Smooth muscle cell (in vitro differentiated cells): ENCODE data around the gene SLC35D3. TPM values are rescaled to one million over a fixed set of nuclear protein-coding genes. Genes with fewer than 3 reads are reported as not detected.

Source experiments
- DNase-seq: peaks from one replicate; lab custom pipeline; 2025; ENCODE audit not compliant: unreplicated experiment; lab: John Stamatoyannopoulos, UW
- H2AFZ ChIP-seq: fragments of 200-600 bp; sonication (generic); 2 replicates; pipeline ENCODE4 v1.6.0; 2016; ENCODE audit warnings: antibody characterized with exemption, low read depth, mild to moderate bottlenecking
- H3F3A ChIP-seq: fragments of 200-600 bp; sonication (generic); 2 replicates; pipeline ENCODE4 v1.6.0; 2017; ENCODE audit warnings: antibody characterized with exemption, low read depth
- H3K27ac ChIP-seq: fragments of 200-600 bp; sonication (generic); 2 replicates; pipeline ENCODE4 v1.5.1; 2016; ENCODE audit warnings: low read depth, mild to moderate bottlenecking
- H3K27me3 ChIP-seq: fragments of 200-600 bp; sonication (generic); 2 replicates; pipeline ENCODE4 v1.6.1; 2016; ENCODE audit warnings: low read depth, mild to moderate bottlenecking
- H3K36me3 ChIP-seq: fragments of 200-600 bp; sonication (generic); 2 replicates; pipeline ENCODE4 v1.5.1; 2016; ENCODE audit warnings: low read depth
- H3K4me1 ChIP-seq: fragments of 200-600 bp; sonication (generic); 2 replicates; pipeline ENCODE4 v1.5.1; 2016; ENCODE audit warnings: low read depth
- H3K4me2 ChIP-seq: fragments of 200-600 bp; sonication (generic); 2 replicates; pipeline ENCODE4 v1.6.0; 2016; ENCODE audit warnings: mild to moderate bottlenecking
- H3K4me3 ChIP-seq: fragments of 200-600 bp; sonication (generic); 2 replicates; pipeline ENCODE4 v1.5.1; 2016; ENCODE audit warnings: mild to moderate bottlenecking
- H3K79me2 ChIP-seq: fragments of 200-600 bp; sonication (generic); 2 replicates; pipeline ENCODE4 v1.6.0; 2016; ENCODE audit warnings: low read depth, mild to moderate bottlenecking
- H3K9ac ChIP-seq: fragments of 200-600 bp; sonication (generic); 2 replicates; pipeline ENCODE4 v1.6.0; 2016; ENCODE audit warnings: low read depth
- H3K9me3 ChIP-seq: fragments of 200-600 bp; sonication (generic); replicated peaks from 2 replicates; pipeline ENCODE4 v1.5.1; 2016; ENCODE audit warnings: low read depth
- H4K20me1 ChIP-seq: fragments of 200-600 bp; sonication (generic); 2 replicates; pipeline ENCODE4 v1.6.0; 2016; ENCODE audit warnings: low read depth
- WGBS: methylation state at CpG from one replicate; pipeline ENCODE4 v1.1.7; 2016; ENCODE audit warnings: low lambda C conversion rate; 5-methylcytosine and 5-hydroxymethylcytosine counted together
- polyA plus RNA-seq: library from polyadenylated mRNA; unstranded; fragments of >200 nt; fragmentation: Nextera tagmentation; extraction: Ambion mirVana; gene quantifications from 2 replicates; pipeline ENCODE4 v1.2.1, GENCODE V29; 2016
- total RNA-seq: library from RNA; depleted of rRNA; stranded (reverse); fragments of >200 nt; gene quantifications from 2 replicates; pipeline ENCODE4 v1.2.3, GENCODE V29; 2014
- TF ChIP-seq, protein P1 (sequence below): fragments of 200-600 bp; sonication (generic); IDR thresholded peaks from 2 replicates; pipeline ENCODE4 v1.5.1; 2017; ENCODE audit warnings: borderline replicate concordance, mild to moderate bottlenecking, antibody characterized with exemption; ENCODE audit not compliant: insufficient read depth, poor library complexity, severe bottlenecking

The SLC35D3 gene
- total and polyA plus RNA-seq, 2 experiments from 2014 or later: not detected

- Histone ChIP-seq H3F3A (no peaks in the 10 kb centered on the region), H3K9ac (no peak overlapping the region), H2AFZ (no peak overlapping the region), H3K4me3 (no peak overlapping the region), H3K27me3 (peaks cover 36% of the 10 kb centered on the region), H3K9me3 (no peaks in the 10 kb centered on the region), H4K20me1 (no peaks in the 10 kb centered on the region), H3K36me3 (no peaks in the 10 kb centered on the region), H3K4me1 (peaks cover 15% of the 10 kb centered on the region), H3K4me2 (no peak overlapping the region), H3K27ac (no peak overlapping the region), H3K79me2 (no peaks in the 10 kb centered on the region)
- 86% methylated on average over 3 of the region's 3 CpGs for WGBS
- DNase-seq: no peak
- TF ChIP-seq, protein P1, sequence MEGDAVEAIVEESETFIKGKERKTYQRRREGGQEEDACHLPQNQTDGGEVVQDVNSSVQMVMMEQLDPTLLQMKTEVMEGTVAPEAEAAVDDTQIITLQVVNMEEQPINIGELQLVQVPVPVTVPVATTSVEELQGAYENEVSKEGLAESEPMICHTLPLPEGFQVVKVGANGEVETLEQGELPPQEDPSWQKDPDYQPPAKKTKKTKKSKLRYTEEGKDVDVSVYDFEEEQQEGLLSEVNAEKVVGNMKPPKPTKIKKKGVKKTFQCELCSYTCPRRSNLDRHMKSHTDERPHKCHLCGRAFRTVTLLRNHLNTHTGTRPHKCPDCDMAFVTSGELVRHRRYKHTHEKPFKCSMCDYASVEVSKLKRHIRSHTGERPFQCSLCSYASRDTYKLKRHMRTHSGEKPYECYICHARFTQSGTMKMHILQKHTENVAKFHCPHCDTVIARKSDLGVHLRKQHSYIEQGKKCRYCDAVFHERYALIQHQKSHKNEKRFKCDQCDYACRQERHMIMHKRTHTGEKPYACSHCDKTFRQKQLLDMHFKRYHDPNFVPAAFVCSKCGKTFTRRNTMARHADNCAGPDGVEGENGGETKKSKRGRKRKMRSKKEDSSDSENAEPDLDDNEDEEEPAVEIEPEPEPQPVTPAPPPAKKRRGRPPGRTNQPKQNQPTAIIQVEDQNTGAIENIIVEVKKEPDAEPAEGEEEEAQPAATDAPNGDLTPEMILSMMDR: no peak
Observed at GRCh38 chr6:136960781-136961180, 38.7 kb downstream of the SLC35D3 start.

GRCh38 chr6:136961848-136962247 is 39.7 kb downstream of the SLC35D3 start:
- Histone ChIP-seq H4K20me1 (no peaks in the 10 kb centered on the region), H3K79me2 (no peaks in the 10 kb centered on the region), H3K36me3 (no peaks in the 10 kb centered on the region), H3F3A (no peaks in the 10 kb centered on the region), H3K4me3 (no peak overlapping the region), H3K4me2 (no peak overlapping the region), H2AFZ (no peak overlapping the region), H3K27ac (no peak overlapping the region), H3K9ac (no peak overlapping the region), H3K4me1 (peaks cover 11% of the 10 kb centered on the region), H3K27me3 (peaks cover 45% of the 10 kb centered on the region), H3K9me3 (no peaks in the 10 kb centered on the region)
- 92% methylated on average over 5 of the region's 5 CpGs for WGBS
- DNase-seq: no peak
- TF ChIP-seq, protein P1: no peak

DNA sequence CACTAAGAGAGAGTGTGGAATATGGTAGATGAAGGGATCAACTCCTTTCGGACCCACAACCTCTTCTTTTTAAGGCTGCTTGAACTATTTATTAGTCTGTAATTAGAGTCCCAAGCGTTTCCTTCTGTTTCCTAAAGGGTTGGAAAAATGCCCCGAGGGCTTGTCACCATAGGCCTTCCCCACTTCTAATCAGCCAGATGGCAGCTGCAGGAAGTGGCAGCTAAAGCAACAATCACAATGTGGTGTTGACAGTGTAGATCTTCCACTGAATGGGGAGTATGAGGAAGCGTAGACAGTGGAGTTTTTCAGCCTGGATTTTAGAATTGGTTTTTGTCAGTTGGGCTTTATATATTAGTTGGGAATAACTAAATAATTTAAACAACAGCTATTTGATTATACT is 40.6 kb downstream of the SLC35D3 start:
- DNase-seq: no peak
- Histone ChIP-seq H2AFZ (peak overlapping the region; percentile 56), H3F3A (no peaks in the 10 kb centered on the region), H3K36me3 (no peaks in the 10 kb centered on the region), H3K27ac (no peak overlapping the region), H3K79me2 (no peaks in the 10 kb centered on the region), H3K4me3 (no peak overlapping the region), H3K4me1 (peaks cover 7% of the 10 kb centered on the region), H3K9me3 (no peaks in the 10 kb centered on the region), H3K27me3 (peaks cover 53% of the 10 kb centered on the region), H3K4me2 (no peak overlapping the region), H3K9ac (no peak overlapping the region), H4K20me1 (no peaks in the 10 kb centered on the region)
- WGBS: 16% methylated on average over 4 of the region's 4 CpGs
- TF ChIP-seq, protein P1: no peak

DNA sequence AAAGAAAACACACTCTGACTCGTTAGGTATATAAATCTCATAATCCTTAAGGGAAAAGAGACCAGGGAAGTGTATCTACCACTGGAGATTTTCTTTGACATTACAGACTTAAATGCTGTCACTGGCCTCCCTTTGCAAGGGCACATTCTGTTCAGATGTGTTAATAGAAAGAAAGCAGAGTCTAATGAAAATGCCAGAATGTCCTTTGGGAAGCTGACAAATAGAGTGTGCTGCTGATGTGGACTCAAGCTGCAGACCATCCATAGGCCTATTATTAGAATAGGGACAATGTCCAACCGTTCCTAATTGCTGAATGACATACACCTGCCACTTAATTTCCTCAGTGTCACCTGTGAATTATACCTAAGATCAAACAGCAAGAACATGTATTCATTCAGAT is 41.2 kb downstream of the SLC35D3 start:
- Histone ChIP-seq H2AFZ (no peak overlapping the region), H3K4me2 (no peak overlapping the region), H4K20me1 (no peaks in the 10 kb centered on the region), H3K9me3 (no peaks in the 10 kb centered on the region), H3K9ac (no peak overlapping the region), H3F3A (no peaks in the 10 kb centered on the region), H3K4me1 (peaks cover 7% of the 10 kb centered on the region), H3K79me2 (no peaks in the 10 kb centered on the region), H3K4me3 (no peak overlapping the region), H3K36me3 (no peaks in the 10 kb centered on the region), H3K27me3 (peaks cover 52% of the 10 kb centered on the region), H3K27ac (no peak overlapping the region)
- 28% methylated on average over 2 of the region's 2 CpGs for WGBS
- DNase-seq: no peak
- TF ChIP-seq, protein P1: no peak
